Measurements from ENCODE around the gene OGFOD3.
"Not testable (repeated sequence)": the region's sequence is repeated elsewhere in the genome, so short reads cannot be mapped to it uniquely, and the experiment has no call there.

OGFOD3 gene

GRCh38 chr17:82386881-82387704 is 31.3 kb downstream of the OGFOD3 start:
- no peak for DNase-seq (ENCODE audit: low spot score)

GRCh38 chr17:82386255-82386831 is 32.0 kb downstream of the OGFOD3 start:
- no peak for DNase-seq (ENCODE audit: low spot score)

- no peak for DNase-seq (ENCODE audit: low spot score)
Observed at GRCh38 chr17:82385559-82386254, 32.7 kb downstream of the OGFOD3 start.

GRCh38 chr17:82384730-82385481 is 33.5 kb downstream of the OGFOD3 start:
- DNase-seq (ENCODE audit: low spot score) = peak; percentile 92

- no peak for DNase-seq (ENCODE audit: low spot score)
Observed at GRCh38 chr17:82384051-82384729, 34.2 kb downstream of the OGFOD3 start.

GRCh38 chr17:82383411-82383810 is 35.0 kb downstream of the OGFOD3 start:
- no peak for DNase-seq (ENCODE audit: low spot score)

- DNase-seq (ENCODE audit: low spot score) = no peak
Observed at GRCh38 chr17:82382933-82383255, 35.5 kb downstream of the OGFOD3 start.

GRCh38 chr17:82382220-82382932 is 36.0 kb downstream of the OGFOD3 start:
- not testable (repeated sequence) for DNase-seq (ENCODE audit: low spot score)

GRCh38 chr17:82381703-82382009 is 36.7 kb downstream of the OGFOD3 start:
- DNase-seq (ENCODE audit: low spot score) = not testable (repeated sequence)

GRCh38 chr17:82380860-82381702 is 37.3 kb downstream of the OGFOD3 start:
- peak; percentile 51 for DNase-seq (ENCODE audit: low spot score)

GRCh38 chr17:82378741-82379021 is 39.7 kb downstream of the OGFOD3 start:
- no peak for DNase-seq (ENCODE audit: low spot score)

GRCh38 chr17:82377924-82378740 is 40.3 kb downstream of the OGFOD3 start:
- no peak for DNase-seq (ENCODE audit: low spot score)

GRCh38 chr17:82377294-82377693 is 41.1 kb downstream of the OGFOD3 start:
- not testable (repeated sequence) for DNase-seq (ENCODE audit: low spot score)

- DNase-seq (ENCODE audit: low spot score) = no peak
Observed at GRCh38 chr17:82376042-82376730, 42.2 kb downstream of the OGFOD3 start.

- no peak for DNase-seq (ENCODE audit: low spot score)
Observed at GRCh38 chr17:82375359-82376041, 42.9 kb downstream of the OGFOD3 start.

- no peak for DNase-seq (ENCODE audit: low spot score)
Observed at GRCh38 chr17:82374626-82375331, 43.6 kb downstream of the OGFOD3 start.

- DNase-seq (ENCODE audit: low spot score) = no peak
Observed at GRCh38 chr17:82373731-82374625, 44.4 kb downstream of the OGFOD3 start.

All from AG20443 (cell line).